Memory B cell (primary cell): ENCODE measurements around the gene STIM1.
"Not testable (repeated sequence)": the region's sequence is repeated elsewhere in the genome, so short reads cannot be mapped to it uniquely, and the experiment has no call there.

Experiments used
- ATAC-seq: fragments of 150-1000 bp; cut with Tn5 transposase; 2 replicates; pipeline ENCODE4 v1.10.0; 2021; ENCODE audit warnings: low read depth, mild to moderate bottlenecking, moderate library complexity
- DNase-seq, 2 donors: peaks; one replicate each; pipeline ENCODE4 v3.0.0; 2022; ENCODE audit warnings: low spot score in 2 of 2
- H3K27ac Mint-ChIP-seq: one replicate; pipeline ENCODE4 v1.8.0; 2022; ENCODE audit warnings: mild to moderate bottlenecking, moderate library complexity, mixed read lengths
- H3K27me3 Mint-ChIP-seq: one replicate; pipeline ENCODE4 v1.8.0; 2022; ENCODE audit warnings: mixed read lengths
- H3K36me3 Mint-ChIP-seq: one replicate; pipeline ENCODE4 v1.8.0; 2022; ENCODE audit warnings: mild to moderate bottlenecking, mixed read lengths
- H3K4me1 Mint-ChIP-seq: one replicate; pipeline ENCODE4 v1.8.0; 2022; ENCODE audit warnings: mixed read lengths
- H3K4me3 Mint-ChIP-seq: one replicate; pipeline ENCODE4 v1.8.0; 2022; ENCODE audit warnings: mild to moderate bottlenecking, moderate library complexity, mixed read lengths
- H3K9me3 Mint-ChIP-seq: one replicate; pipeline ENCODE4 v1.8.0; 2022; ENCODE audit warnings: mixed read lengths

Gene STIM1

DNA sequence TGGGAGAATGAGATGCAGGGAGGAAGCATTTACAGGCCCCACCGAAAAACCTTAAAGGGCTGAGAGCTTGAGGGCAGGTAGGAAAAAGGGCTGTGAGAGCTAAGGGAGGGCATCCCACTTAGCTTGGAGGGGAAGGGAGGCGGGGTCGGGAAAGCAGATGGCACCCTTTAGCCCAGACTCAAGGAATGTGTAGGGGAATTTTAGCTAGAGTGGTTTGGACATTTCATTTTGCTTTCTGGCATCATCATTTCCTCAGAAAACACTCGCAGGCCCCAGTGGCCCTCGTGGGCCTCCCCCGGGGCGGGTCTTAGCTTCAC, 846 bp upstream of the STIM1 start:
- Mint-ChIP-seq H3K9me3 (no peaks in the 10 kb centered on the region), H3K27me3 (no peaks in the 10 kb centered on the region), H3K36me3 (no peaks in the 10 kb centered on the region), H3K4me3 (peak overlapping the region; percentile 87), H3K27ac (peak overlapping the region; percentile 99), H3K4me1 (peaks cover 45% of the 10 kb centered on the region)
- ATAC-seq (no peak), DNase-seq (no peak)

DNA sequence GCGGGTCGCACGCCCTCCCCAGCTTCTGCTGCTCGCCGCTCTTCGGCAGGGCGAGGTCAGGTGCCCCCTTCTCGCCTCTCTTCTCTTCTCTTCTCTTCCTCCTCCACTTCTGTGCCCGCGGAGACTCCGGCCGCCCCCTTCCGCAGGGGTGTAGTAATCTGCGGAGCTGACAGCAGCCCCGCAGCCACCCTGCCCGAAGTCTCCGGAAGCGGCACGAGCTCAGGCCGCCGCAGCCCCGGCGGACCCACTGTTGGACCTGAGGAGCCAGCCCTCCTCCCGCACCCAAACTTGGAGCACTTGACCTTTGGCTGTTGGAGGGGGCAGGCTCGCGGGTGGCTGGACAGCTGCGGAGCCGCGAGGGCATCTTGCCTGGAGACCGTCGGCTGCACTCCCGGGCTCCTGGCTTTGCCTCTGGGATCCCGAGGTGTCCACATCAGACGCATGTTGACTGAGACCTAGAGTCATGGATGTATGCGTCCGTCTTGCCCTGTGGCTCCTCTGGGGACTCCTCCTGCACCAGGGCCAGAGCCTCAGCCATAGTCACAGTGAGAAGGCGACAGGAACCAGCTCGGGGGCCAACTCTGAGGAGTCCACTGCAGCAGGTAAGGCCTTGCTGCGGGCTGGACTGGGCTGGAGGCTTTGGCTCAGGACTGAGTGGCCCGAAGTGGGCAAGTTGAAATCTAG, 486 bp downstream of the STIM1 start:
- Mint-ChIP-seq H3K4me1 (peaks cover 55% of the 10 kb centered on the region), H3K9me3 (no peaks in the 10 kb centered on the region), H3K36me3 (no peaks in the 10 kb centered on the region), H3K4me3 (peak overlapping the region; percentile 98), H3K27ac (peak overlapping the region; percentile 99), H3K27me3 (no peaks in the 10 kb centered on the region)
- DNase-seq (peak in 1 of 2 donors; percentile 57), ATAC-seq (peak; percentile 4)

- peak overlapping the region; percentile 99 for H3K27ac Mint-ChIP-seq
- H3K4me3 Mint-ChIP-seq: peak overlapping the region; percentile 98
- ATAC-seq (no peak), DNase-seq (no peak)
- no peaks in the 10 kb centered on the region for H3K36me3 Mint-ChIP-seq
- H3K4me1 Mint-ChIP-seq: peaks cover 62% of the 10 kb centered on the region
- H3K27me3 Mint-ChIP-seq: no peaks in the 10 kb centered on the region
- no peaks in the 10 kb centered on the region for H3K9me3 Mint-ChIP-seq
Observed at GRCh38 chr11:3856856-3857553, 1.5 kb downstream of the STIM1 start.

- Mint-ChIP-seq H3K27me3 (no peaks in the 10 kb centered on the region), H3K4me3 (peak overlapping the region; percentile 98), H3K36me3 (no peaks in the 10 kb centered on the region), H3K9me3 (no peaks in the 10 kb centered on the region), H3K27ac (no peak overlapping the region), H3K4me1 (peaks cover 64% of the 10 kb centered on the region)
- DNase-seq (no peak), ATAC-seq (no peak)
Observed at GRCh38 chr11:3857628-3858027, 2.2 kb downstream of the STIM1 start.

DNA sequence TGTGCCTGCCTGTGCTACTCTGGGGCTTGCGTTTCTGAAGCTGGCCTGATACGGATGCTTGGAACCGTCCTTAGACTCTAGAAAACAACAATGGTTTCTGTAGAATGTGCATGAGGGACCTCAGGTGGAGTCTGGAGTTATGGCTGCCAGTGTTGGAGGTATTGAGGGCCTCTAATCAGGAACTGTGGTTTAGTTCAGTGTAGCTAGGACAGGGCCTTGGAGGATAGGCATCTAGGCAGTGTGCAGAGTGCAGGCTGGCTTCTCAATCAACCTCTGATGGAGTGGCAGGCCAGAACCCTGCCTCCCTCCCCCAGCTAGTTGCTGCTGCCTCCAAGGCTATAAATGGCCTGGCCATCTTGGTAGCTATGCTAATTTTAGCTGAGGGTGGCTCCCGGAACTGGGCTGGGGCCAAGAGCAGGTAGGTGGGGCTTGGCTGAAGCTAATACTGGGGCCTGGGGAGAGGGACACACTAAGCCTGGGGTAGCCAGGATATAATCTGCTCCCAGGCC, 4.0 kb downstream of the STIM1 start:
- H3K36me3 Mint-ChIP-seq: no peaks in the 10 kb centered on the region

GRCh38 chr11:3860375-3860774, 4.9 kb downstream of the STIM1 start:
- Mint-ChIP-seq H3K27ac (peak overlapping the region; percentile 62), H3K27me3 (no peaks in the 10 kb centered on the region), H3K4me3 (peak overlapping the region; percentile 54), H3K9me3 (no peaks in the 10 kb centered on the region), H3K4me1 (peaks cover 67% of the 10 kb centered on the region), H3K36me3 (no peaks in the 10 kb centered on the region)
- no peak for DNase-seq
- no peak for ATAC-seq

More for the DNA sequence above, 4.0 kb downstream of the STIM1 start:
- Mint-ChIP-seq H3K27ac (peak overlapping the region; percentile 28), H3K9me3 (no peaks in the 10 kb centered on the region), H3K4me1 (peaks cover 60% of the 10 kb centered on the region), H3K27me3 (no peaks in the 10 kb centered on the region), H3K4me3 (peak overlapping the region; percentile 50)
- ATAC-seq (no peak), DNase-seq (no peak)

DNA sequence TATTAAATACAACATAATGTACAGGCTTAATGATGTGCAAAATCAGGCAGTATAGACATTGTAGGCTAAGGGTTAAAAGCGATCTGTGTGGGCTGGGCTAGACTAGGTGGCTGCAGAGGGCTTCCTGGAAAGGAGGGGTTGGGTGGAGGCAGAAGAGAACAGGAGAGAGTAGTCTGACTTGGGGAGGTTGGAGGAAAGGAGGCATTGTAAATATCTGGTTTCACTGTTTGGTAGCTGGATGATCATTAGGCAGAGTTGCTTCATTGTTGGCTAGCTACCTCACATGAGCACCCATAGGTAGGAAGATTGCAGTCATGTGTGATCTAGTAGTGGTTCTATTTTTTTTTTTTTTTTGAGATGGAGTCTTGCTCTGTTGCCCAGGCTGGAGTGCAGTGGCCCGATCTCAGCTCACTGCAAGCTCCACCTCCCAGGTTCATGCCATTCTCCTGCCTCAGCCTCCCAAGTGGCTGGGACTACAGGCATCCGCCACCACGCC, 5.5 kb downstream of the STIM1 start:
- not testable (repeated sequence) for H3K36me3 Mint-ChIP-seq, H3K9me3 Mint-ChIP-seq, DNase-seq, H3K27me3 Mint-ChIP-seq
- peak overlapping the region; percentile 54 for H3K4me3 Mint-ChIP-seq
- ATAC-seq: peak; percentile 51
- H3K4me1 Mint-ChIP-seq: peaks cover 73% of the 10 kb centered on the region
- peak overlapping the region; percentile 62 for H3K27ac Mint-ChIP-seq

- Mint-ChIP-seq H3K9me3 (no peaks in the 10 kb centered on the region), H3K4me3 (no peak overlapping the region), H3K27ac (no peak overlapping the region), H3K27me3 (no peaks in the 10 kb centered on the region), H3K36me3 (no peaks in the 10 kb centered on the region), H3K4me1 (peaks cover 72% of the 10 kb centered on the region)
- DNase-seq: no peak
- no peak for ATAC-seq
Observed at GRCh38 chr11:3861683-3862082, 6.2 kb downstream of the STIM1 start.

- peaks cover 57% of the 10 kb centered on the region for H3K4me1 Mint-ChIP-seq
- peak; percentile 58 for ATAC-seq
- DNase-seq: no peak
- H3K36me3 Mint-ChIP-seq: no peaks in the 10 kb centered on the region
- H3K27ac Mint-ChIP-seq: peak overlapping the region; percentile 56
- H3K4me3 Mint-ChIP-seq: peak overlapping the region; percentile 49
- H3K9me3 Mint-ChIP-seq: no peaks in the 10 kb centered on the region
- H3K27me3 Mint-ChIP-seq: no peaks in the 10 kb centered on the region
Observed at GRCh38 chr11:3865388-3866193, 10.1 kb downstream of the STIM1 start.

GRCh38 chr11:3866206-3866605, 10.7 kb downstream of the STIM1 start:
- Mint-ChIP-seq H3K9me3 (no peaks in the 10 kb centered on the region), H3K27ac (peak overlapping the region; percentile 56), H3K4me3 (peak overlapping the region; percentile 49), H3K4me1 (peaks cover 56% of the 10 kb centered on the region), H3K27me3 (no peaks in the 10 kb centered on the region), H3K36me3 (no peaks in the 10 kb centered on the region)
- no peak for DNase-seq
- peak; percentile 41 for ATAC-seq

DNA sequence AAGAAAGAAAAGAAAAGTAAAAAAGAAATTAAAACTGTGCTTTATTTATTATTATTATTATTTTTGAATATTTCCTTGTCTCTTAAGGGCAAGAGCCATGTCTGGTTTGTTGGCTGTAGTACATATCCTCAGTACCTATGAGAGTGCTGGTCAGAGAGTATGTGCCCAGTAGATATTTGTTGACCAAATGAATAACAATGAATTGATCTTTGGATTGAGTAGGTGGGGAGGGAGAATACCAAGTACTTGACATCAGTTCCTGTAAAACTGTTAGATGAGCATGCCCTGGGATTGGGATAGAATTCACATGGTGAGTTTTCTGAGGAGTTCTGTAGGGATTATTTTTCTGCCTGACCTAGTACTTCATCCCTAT, 11.4 kb downstream of the STIM1 start:
- no peaks in the 10 kb centered on the region for H3K9me3 Mint-ChIP-seq
- DNase-seq (no peak), ATAC-seq (no peak)
- H3K36me3 Mint-ChIP-seq: no peaks in the 10 kb centered on the region
- no peak overlapping the region for H3K4me3 Mint-ChIP-seq
- peaks cover 54% of the 10 kb centered on the region for H3K4me1 Mint-ChIP-seq
- no peaks in the 10 kb centered on the region for H3K27me3 Mint-ChIP-seq
- peak overlapping the region; percentile 60 for H3K27ac Mint-ChIP-seq

DNA sequence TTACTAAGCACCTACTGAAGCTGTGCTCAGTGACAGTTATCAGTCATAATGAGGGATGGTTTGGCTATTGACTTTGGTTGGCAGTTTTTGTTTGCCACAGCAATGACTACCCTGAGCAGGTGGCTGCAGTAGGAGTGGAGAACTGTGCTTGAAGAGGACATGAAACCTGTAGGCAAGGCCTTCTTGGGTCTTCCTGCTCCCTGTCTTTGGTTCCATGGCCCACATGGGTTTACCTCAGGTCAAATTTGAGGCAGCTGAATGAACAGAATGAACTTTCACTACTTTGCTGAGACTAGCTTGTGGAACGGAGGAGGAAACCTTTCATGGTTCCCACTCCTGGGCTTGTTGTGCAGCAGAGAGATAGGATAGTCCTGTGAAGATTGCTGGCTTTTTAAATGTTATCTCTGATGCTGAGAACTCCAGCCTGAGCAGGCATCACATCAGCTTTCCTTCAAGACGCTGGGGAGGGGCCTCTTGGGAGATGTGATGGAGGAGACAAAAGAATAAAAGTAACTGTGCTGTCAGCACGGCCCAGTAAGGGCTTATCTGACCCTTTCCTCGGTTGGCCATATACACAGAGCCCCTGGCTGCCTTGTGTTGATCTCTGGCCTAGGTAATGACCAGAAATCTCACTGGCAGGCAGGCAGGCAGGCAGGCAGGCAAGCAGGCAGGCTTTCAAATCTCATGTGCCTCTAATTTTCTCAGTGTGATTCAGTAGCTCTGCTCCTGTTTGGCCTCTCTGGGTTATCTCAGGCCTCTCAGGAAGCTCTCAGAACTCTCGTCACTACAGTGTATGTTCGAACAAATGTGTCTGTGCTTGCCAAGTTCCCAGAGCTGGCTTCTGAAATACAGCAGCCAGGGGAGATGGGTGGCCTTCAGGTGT, 12.0 kb downstream of the STIM1 start:
- peaks cover 51% of the 10 kb centered on the region for H3K4me1 Mint-ChIP-seq
- H3K27me3 Mint-ChIP-seq: no peaks in the 10 kb centered on the region
- DNase-seq (no peak), ATAC-seq (peak; percentile 60)
- no peak overlapping the region for H3K4me3 Mint-ChIP-seq
- H3K36me3 Mint-ChIP-seq: no peaks in the 10 kb centered on the region
- H3K9me3 Mint-ChIP-seq: no peaks in the 10 kb centered on the region
- peak overlapping the region; percentile 60 for H3K27ac Mint-ChIP-seq

DNA sequence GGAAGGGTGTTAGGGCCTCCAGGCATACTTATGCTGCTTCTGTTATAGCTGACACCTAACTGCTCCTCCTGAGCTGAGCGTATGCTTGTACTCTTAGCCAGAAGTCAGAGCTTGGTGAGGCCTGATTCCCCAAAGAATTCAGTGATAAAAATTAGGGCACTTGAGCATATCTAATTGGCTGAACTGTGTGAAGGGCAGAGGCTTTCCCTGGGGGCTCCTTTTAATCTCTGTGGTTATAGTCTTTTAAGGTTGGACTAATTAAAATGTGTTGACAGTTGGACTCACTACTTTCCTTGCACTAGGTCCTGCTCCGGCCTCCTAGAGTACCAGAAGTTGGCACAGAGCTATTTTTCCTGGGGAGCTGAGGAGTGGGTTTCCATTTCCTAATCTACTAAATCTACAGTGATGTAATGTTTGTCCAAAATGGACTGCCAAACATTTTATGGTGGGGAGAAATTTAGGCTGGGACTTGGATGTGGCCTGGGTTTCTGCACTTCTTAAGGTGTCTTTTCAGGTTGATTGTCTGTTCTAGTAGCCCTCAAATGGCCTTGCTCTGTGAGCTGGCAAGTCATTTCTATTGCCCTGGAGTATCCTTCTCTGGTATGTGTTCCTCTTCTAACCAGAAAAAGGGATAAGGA, 18.4 kb downstream of the STIM1 start:
- no peak for DNase-seq
- H3K27me3 Mint-ChIP-seq: no peaks in the 10 kb centered on the region
- H3K27ac Mint-ChIP-seq: peak overlapping the region; percentile 51
- H3K36me3 Mint-ChIP-seq: no peaks in the 10 kb centered on the region
- no peak overlapping the region for H3K4me3 Mint-ChIP-seq
- H3K9me3 Mint-ChIP-seq: no peaks in the 10 kb centered on the region
- ATAC-seq: no peak
- peaks cover 57% of the 10 kb centered on the region for H3K4me1 Mint-ChIP-seq
